ENCODE data around the gene MAMDC4. TPM values are rescaled to one million over a fixed set of nuclear protein-coding genes. Genes with fewer than 3 reads are reported as not detected.

Gene MAMDC4
- total and polyA plus RNA-seq, 2 of the 13 experiments (the other 11 are each of a cell fraction or from before 2014, with no cell fraction given) = 6.0 to 6.8 TPM

- no peak for TF ChIP-seq RERE (CRISPR knock-in tag; IDR thresholded peaks at IDR 0.05; ENCODE audit: low read depth)
- TF ChIP-seq ZNF768 (CRISPR knock-in tag; IDR thresholded peaks at IDR 0.05) = 0 out of 2 replicates have a peak, but pooled peaks have one; percentile 35
- TF ChIP-seq ZBTB7A (CRISPR knock-in tag; IDR thresholded peaks at IDR 0.05) = no peak
- peak; percentile 85; the same call in 2 of the 3 replicates for TF ChIP-seq MXI1 (IDR thresholded peaks at IDR 0.05; ENCODE audit: borderline replicate concordance, low read depth, low read length)
- TF ChIP-seq ISX (CRISPR knock-in tag; conservative IDR thresholded peaks at IDR 0.05) = 0 out of 2 replicates have a peak, but pooled peaks have one; percentile 16
- peak; percentile 50 for TF ChIP-seq KDM2A (CRISPR knock-in tag; IDR thresholded peaks at IDR 0.05; ENCODE audit: borderline replicate concordance, low read depth)
- TF ChIP-seq ZNF451 (CRISPR knock-in tag; IDR thresholded peaks at IDR 0.05) = peak; percentile 44
- TF ChIP-seq TFDP1 (CRISPR knock-in tag; IDR thresholded peaks at IDR 0.05; ENCODE audit: borderline replicate concordance) = peak; percentile 67; the same call in 1 of the 2 replicates
- TF ChIP-seq ZNF891 (CRISPR knock-in tag; IDR thresholded peaks at IDR 0.05) = no peak
- no peak for TF ChIP-seq ZNF282 (IDR thresholded peaks at IDR 0.05; ENCODE audit: partially characterized antibody)
- peak; percentile 60 for TF ChIP-seq GATAD1 (CRISPR knock-in tag; IDR thresholded peaks at IDR 0.05)
- TF ChIP-seq RBFOX2 (IDR thresholded peaks at IDR 0.05; ENCODE audit: low read depth, low read length) = peak; percentile 84
- TF ChIP-seq ZFYVE20 (CRISPR knock-in tag; IDR thresholded peaks at IDR 0.05; ENCODE audit: borderline replicate concordance, low read depth) = no peak
- 0 out of 2 replicates have a peak, but pooled peaks have one; percentile 9 for TF ChIP-seq BHLHE40 (IDR thresholded peaks at IDR 0.05; ENCODE audit: low read length)
- TF ChIP-seq YY1 (IDR thresholded peaks at IDR 0.05; ENCODE audit: insufficient read depth, insufficient replicate concordance, low read depth, low read length) = peak; percentile 17
- no peak for TF ChIP-seq ARNTL (CRISPR knock-in tag; IDR thresholded peaks at IDR 0.05)
- no peak for TF ChIP-seq ZFP37 (CRISPR knock-in tag; IDR thresholded peaks at IDR 0.05; ENCODE audit: borderline replicate concordance)
- no peak for TF ChIP-seq MAZ (IDR thresholded peaks at IDR 0.05; ENCODE audit: borderline replicate concordance, low read depth, low read length)
- peak; percentile 59; the same call in 1 of the 2 replicates for TF ChIP-seq MAZ (CRISPR knock-in tag; IDR thresholded peaks at IDR 0.05; ENCODE audit: low read depth)
- peak; percentile 62; the same call in 1 of the 2 replicates for TF ChIP-seq ETV6 (CRISPR knock-in tag; conservative IDR thresholded peaks at IDR 0.05)
- TF ChIP-seq ZNF737 (CRISPR knock-in tag; IDR thresholded peaks at IDR 0.05; ENCODE audit: borderline replicate concordance) = no peak
- TF ChIP-seq ZMYM2 (CRISPR knock-in tag; IDR thresholded peaks at IDR 0.05) = no peak
- peak; percentile 35; the same call in 1 of the 2 replicates for TF ChIP-seq ZSCAN9 (CRISPR knock-in tag; IDR thresholded peaks at IDR 0.05; ENCODE audit: borderline replicate concordance)
- no peak for TF ChIP-seq CAMTA2 (CRISPR knock-in tag; IDR thresholded peaks at IDR 0.05; ENCODE audit: borderline replicate concordance)
Measured at GRCh38 chr9:136885950-136886578, 33.9 kb downstream of the MAMDC4 start, which contains the start of gene TRAF2 (continued).
